ENCODE data around the gene ATP8A2.

ATP8A2 gene

DNA sequence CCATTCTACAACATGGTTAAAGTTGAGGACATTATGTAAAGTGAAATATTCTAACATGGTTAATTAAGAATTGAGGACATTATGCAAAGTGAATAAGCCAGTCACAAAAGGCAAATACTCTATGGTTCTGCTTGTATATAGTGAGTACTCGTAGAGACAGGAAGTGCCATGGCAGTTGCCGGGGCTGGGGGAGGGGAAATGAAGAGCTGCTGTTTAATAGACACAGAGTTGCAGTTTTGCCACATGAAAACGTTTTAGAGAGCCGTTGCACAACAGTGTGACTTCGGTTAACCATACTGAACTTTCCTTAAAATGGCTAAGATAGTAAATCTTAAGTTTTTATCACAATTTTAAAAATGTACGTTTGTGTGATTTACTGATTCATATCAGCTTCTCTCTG lies 503.1 kb downstream of the ATP8A2 start:
- TF ChIP-seq ZFX (IDR thresholded peaks at IDR 0.05), result no peak
- TF ChIP-seq, protein P1, sequence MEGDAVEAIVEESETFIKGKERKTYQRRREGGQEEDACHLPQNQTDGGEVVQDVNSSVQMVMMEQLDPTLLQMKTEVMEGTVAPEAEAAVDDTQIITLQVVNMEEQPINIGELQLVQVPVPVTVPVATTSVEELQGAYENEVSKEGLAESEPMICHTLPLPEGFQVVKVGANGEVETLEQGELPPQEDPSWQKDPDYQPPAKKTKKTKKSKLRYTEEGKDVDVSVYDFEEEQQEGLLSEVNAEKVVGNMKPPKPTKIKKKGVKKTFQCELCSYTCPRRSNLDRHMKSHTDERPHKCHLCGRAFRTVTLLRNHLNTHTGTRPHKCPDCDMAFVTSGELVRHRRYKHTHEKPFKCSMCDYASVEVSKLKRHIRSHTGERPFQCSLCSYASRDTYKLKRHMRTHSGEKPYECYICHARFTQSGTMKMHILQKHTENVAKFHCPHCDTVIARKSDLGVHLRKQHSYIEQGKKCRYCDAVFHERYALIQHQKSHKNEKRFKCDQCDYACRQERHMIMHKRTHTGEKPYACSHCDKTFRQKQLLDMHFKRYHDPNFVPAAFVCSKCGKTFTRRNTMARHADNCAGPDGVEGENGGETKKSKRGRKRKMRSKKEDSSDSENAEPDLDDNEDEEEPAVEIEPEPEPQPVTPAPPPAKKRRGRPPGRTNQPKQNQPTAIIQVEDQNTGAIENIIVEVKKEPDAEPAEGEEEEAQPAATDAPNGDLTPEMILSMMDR (conservative IDR thresholded peaks at IDR 0.05), result no peak
- no peak overlapping the region for H3K27ac ChIP-seq

DNA sequence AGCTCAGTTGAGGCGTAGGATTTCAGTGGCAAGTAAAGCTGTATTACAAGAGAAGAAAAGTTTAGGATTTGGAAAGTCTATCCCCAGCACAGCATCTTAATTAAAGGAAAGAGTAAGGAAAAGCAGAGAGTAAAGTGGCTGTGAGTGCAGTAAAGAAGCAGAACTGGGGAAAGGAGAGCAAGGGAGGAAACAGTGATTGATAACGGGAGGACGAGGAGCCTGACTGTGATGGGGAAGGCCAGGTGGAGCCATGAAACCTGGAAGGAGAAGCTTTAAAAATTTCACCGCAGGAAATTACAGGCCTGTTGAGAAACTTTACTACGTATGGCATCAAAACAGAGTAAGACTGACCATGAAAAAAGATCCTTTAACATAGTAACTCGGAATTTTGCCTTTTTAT lies 504.5 kb downstream of the ATP8A2 start:
- H3K27ac ChIP-seq, result no peak overlapping the region
- TF ChIP-seq ZFX (IDR thresholded peaks at IDR 0.05), result peak; percentile 13; the same call in 1 of the 2 replicates
- TF ChIP-seq, protein P1 (conservative IDR thresholded peaks at IDR 0.05), result no peak

DNA sequence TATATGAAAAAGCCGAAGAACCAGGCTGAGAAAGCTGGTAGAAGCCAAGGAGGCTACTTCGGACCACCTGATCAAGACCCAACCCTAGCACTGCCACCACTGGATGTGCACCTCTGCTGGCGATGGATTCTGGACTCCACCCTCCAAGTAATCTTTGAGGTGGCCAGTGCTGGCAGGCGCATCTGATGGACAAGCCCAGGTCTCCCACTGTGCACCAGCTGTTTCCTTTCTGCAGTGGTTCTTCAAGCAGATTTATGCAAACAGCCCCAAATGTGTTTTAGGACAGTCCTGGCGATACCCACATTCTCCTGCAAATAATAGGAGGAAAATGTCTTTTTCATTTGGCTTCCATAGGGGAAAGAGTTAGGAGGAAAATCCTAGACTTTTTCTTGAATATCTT lies 507.7 kb downstream of the ATP8A2 start:
- H3K27ac ChIP-seq, result no peak overlapping the region
- no peak for TF ChIP-seq ZFX (IDR thresholded peaks at IDR 0.05)

DNA sequence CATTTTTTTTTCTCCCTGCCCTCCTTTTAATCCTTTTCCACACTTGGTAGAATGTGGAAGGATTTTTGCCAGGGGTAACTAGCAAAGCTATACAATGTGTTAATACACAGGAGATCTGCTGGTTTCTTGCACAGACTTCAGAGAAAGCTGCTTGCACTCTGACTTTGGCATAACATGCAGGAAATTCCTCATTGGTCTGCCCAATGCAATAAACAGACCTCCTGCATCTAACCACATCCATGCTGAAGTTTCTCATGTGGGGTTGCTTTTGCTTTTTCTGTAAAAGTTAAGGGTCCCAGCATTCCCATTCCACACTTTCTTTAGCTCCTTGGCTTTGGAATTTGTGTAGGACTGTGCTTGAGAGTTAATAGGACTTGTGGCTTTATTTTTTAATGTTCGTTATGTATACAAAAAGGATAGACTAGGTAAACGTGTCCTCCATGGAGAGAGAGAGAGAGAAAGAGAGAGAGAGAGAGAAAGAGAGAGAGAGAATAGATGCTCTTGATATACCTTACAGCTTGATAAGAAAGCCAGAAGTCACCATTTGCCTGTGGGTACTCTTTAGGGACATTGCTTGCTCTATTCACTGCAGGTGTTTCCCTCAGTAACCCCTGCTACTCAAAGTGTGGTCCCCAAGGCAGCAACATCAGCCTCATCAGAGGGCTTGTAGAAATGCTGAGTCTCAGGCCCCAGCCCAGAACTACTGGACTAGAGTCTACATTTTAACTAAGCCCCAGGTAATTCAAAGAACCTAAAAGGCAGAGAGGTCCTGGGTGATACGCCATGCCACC lies 509.6 kb downstream of the ATP8A2 start:
- no peak overlapping the region for H3K27ac ChIP-seq
- TF ChIP-seq, protein P1 (conservative IDR thresholded peaks at IDR 0.05), result no peak
- TF ChIP-seq ZFX (IDR thresholded peaks at IDR 0.05), result no peak

DNA sequence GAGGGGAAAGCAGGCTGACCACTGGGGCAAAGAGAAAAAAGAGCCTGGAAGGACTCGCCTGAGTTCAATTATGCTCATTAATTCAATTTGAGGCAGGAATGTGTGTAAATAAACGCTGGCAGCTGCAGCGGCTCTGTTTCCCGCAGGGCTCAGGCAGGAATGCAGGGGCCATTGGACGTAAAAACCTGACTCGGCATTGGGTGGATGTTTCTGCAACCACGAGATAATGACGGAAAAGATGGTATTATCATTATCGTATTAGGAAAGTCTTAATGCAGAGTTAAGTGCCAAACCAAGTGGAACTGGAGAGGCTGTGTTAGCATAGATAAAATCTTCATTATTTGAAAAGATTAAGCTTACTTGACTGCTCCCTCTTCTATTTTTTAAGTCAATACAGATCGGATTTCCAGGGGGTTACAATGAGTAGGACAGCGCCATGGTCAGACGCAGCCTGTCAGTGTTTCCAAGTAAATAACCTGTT lies 510.2 kb downstream of the ATP8A2 start:
- H3K27ac ChIP-seq, result no peak overlapping the region
- TF ChIP-seq, protein P1 (conservative IDR thresholded peaks at IDR 0.05), result no peak
- TF ChIP-seq ZFX (IDR thresholded peaks at IDR 0.05), result no peak

DNA sequence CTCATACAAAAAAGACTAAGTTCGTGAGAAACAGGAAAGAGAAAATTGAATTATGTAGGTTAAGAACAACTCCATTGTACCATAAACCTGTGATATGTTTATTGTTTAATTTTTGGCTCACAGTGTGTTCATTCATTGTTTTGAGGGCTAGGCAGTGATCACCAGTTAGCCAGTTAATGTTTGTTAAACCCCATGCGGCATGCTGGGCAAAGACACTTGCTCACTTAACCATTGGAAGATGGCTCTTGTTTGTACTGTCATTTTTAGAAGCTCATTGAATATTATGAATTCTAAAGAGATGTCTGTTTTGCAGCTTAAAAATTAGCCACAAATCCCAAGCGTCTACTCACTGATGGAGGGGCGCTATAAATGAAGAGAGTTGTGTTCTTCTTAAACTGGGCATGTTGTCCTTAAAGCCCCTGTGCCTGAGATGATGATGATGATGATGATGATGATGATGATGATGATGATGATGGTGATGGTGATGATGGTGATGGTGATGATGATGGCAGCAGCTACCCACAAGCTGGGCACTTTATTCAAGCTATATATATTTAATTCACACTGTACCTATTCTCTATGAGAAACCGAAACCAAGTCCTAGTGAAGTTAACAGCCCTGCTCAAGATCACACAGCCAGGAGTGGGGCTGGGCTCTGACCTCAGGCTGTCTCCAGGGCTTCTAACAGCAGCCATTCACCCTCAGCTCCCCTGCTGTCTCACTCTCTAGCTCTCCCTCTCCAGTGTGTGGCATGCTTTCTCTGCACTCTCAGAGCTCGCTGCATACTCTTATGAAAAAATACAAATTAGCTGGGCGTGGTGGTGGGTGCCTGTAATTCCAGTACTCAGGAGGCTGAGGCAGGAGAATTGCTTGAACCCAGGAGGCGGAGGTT lies 510.9 kb downstream of the ATP8A2 start:
- no peak overlapping the region for H3K27ac ChIP-seq
- TF ChIP-seq, protein P1 (conservative IDR thresholded peaks at IDR 0.05), result no peak
- TF ChIP-seq ZFX (IDR thresholded peaks at IDR 0.05), result no peak

DNA sequence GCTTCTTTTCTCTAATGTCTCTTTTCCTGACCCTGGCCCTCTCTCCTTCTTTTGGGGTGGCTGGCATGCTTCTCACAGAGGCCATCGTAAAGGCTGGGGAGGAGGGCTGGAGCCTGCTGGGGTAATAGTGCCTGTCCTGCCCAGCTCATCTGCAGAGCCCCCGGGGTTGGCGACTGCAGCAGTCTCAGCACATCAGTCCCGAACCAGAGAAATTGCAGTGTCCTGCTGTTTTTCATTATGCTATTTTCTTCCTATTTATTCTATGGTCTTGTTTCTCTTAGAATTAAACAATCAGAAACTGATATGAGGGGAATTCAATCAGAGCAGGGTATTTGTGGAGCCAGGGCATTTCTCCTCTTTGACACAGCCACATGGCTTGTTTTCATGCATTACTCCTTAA lies 513.6 kb downstream of the ATP8A2 start:
- TF ChIP-seq, protein P1 (conservative IDR thresholded peaks at IDR 0.05), result no peak
- no peak for TF ChIP-seq ZFX (IDR thresholded peaks at IDR 0.05)
- no peak overlapping the region for H3K27ac ChIP-seq
